ENCODE measurements around the gene CEMIP.

CEMIP gene

DNA sequence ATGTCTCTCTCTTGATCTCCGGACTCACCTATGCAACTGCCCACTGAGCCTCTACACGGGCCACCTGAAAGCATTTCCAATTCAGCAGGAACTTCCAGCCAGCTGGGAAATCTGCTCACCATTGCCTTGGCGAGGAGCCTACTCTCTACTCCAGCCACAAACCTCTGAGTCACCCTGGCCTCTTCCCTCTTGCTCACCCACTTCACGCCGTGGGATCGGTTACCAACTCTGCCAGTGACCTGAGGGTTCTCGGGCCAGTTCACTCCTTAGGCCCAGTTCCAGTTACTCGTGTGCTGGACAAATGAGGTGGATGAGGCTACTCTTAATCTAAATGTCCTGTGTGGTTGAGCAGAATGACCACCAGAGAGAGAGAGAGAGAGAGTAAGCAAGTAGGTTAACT is 70.1 kb downstream of the CEMIP start:
- DNase-seq (ENCODE audit: low read depth in 3 of 3, low spot score in 1 of 3), result no peak

DNA sequence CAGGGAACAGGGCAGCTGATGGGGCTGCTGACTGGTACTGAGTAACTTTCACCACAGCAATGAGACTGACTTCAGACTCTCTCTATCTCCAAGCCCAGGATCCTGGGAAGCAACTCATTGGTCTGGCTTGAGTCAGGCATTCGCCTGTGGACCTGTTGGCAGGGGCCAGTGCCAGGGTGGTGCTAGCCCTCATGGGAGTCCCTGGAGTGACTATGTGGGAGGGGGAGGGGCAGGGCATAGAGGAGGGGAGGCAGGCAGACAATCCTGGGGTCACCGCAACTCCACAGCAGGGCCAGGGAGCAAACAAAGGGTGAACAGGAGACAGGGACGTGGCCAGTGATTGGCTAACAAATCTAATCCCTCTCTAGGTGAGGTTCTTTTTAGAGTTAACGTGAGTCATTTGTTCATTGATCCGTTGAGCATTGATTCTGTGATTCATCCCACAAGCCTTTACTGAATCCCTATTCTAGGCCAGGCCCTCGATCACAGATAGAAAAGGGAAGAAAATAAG is 71.8 kb downstream of the CEMIP start:
- no peak for DNase-seq (ENCODE audit: low read depth in 3 of 3, low spot score in 1 of 3)

DNA sequence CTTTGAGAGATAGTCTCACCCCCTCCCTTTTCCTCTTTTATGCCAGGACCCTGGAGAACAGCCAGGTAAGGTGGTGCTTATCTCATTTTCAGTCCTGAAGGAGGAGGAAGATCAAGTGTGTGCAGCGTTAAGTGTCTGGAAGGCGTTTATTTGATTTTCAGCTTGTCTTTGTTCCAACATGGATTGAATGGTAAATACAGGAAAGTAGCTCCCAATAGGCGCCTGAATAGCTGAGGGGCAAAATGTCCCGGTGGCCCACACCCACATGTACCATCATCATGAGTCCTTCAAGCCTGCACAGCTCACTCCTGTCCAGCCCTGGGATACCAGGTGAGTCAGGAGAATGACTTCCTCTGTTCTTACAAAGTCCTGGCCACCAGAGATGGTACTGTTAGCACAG is 73.5 kb downstream of the CEMIP start:
- no peak for DNase-seq (ENCODE audit: low read depth in 3 of 3, low spot score in 1 of 3)

DNA sequence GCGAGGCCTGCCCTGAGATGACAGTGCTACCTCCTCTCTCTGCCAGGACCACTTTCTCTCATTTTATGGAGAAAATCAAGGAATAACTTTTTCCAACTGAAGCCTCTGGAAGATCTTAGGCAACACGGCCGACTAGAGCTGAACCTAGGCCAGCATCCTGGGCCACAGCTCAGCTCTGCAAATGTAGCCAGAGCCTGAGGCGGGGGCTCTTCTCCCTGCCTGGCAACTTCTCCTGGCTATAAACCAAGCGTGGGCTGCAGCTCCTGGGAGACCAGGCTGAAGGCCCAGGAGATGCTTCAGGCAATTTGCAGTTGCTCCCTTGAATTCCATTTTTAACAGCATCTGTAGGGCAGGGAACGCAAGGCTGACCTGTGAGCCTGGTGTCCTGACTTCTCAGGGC is 74.9 kb downstream of the CEMIP start:
- no peak for DNase-seq (ENCODE audit: low read depth in 3 of 3, low spot score in 1 of 3)

DNA sequence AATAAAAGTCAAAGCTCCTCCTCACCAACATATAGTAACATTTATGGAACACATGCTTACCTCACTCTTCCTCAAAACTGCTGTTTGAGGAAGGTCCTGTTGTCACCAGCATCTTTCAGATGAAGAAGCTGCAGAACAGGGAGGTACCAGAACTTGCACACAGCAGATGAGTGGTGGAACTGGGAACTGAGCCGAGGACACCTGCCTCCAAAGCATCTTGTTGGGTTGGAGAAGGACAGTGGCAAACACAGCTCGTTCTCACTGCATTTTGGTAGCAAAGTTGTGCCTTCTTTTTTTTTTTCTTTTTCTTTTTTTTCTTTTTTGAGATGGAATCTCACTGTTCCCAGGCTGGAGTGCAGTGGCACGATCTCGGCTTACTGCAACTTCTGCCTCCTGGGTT is 76.0 kb downstream of the CEMIP start:
- DNase-seq (ENCODE audit: low read depth in 3 of 3, low spot score in 1 of 3), result no peak

DNA sequence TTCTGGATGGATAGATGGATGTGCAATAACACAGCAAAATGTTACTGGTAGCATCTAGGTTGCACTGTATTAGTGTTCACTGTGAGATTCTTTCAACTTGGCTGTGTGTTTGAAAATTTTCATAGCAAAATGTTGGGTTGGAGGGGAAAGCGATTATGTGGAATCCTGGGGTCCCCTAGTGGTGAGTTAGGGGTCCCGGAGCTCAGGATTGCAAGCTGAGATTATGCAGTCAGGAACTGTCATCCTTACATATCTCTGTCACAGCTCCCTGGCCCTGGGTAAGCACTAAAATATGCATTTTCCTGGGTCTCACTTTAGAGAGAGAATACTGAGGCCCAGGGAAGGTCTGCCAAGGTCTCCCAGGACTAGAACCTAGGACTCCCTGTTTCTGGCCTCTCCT is 77.2 kb downstream of the CEMIP start:
- DNase-seq (ENCODE audit: low read depth in 3 of 3, low spot score in 1 of 3), result no peak

DNA sequence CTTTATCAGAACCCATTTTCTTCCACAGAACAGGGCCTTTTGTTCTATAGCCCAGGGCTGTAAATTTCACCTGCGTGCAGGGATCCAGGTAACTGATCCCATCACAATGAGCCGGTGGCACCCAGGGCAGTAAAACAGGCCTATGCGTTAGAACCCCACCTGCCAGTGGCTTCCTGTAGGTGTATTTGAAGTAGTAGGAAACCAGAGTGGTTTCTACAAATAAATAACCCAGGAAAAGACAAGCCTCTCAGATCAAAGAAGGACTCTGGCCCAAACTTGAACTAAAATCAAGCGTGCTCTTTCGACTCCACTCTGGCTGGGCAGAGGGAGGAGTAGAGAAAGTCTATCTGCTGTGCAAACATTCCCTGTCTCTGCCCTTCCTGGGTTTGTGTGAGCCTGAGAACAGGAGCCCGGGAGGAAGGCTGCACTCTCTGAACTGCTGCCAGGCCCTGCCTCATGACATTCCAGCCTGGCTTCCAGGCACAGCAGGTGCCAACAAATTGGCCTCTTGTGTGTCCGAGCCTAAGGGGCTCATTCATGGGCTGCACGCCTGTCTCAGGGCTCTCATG is 77.7 kb downstream of the CEMIP start:
- no peak for DNase-seq (ENCODE audit: low read depth in 3 of 3, low spot score in 1 of 3)

DNA sequence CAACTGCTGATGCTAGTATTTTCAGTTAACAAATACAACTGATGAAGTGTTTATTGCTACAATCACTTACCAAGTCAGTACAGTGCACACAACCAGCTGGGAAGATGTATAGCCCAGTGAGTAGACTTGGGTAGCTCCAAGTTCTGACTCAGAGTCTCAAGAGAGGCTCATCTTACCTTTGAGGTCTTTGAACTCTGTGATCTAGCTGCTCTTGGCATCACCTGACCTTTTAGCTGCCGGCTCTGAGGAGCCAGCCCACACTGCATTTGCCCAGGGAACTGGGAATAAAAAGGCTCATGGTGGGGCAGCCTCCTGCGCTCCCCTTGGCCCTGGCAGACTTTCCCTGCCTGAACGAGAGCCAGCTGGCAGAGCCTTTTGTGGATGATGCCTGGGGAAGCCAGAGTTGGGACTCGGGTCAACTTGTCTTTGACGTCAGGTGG is 82.6 kb downstream of the CEMIP start:
- DNase-seq (ENCODE audit: low read depth in 3 of 3, low spot score in 1 of 3), result no peak

DNA sequence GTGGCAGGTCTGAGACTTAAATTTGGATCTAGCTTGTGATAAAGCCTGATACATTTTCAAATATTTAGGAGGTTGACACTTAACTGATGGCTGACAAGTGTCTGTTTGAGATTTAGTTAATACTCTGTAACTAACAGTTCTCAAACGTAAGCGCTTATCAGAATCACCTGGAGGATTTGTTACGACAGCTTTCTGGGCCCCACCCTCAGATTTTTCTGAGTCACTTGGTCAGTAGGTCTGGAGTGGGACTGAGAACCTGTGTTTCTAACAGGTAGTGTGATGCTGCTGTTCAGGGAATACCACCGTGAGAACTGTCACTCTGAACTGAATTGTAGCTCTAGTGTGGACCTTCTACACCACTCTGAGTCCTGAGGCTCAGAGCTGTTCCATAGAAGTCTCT is 85.5 kb downstream of the CEMIP start:
- no peak for DNase-seq (ENCODE audit: low read depth in 3 of 3, low spot score in 1 of 3)

DNA sequence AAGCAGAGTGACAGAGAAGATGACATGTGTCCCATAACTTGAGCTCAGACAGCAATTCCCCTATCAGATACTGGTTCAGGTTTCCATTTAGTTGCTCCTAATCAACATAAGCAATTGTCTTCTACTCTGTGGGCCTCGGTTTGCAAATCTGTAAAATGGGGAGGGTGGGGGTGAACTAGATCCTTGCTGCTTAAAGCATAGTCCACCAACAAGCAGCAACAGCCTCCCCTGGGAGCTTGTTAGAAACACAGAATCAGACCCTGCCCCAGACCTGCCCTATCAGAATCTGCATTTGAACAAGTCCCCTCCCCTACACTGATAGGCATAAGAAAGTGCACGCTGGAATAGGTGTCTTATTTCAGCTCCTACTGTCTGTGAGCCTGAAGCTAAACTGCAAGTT is 87.8 kb downstream of the CEMIP start:
- DNase-seq (ENCODE audit: low read depth in 3 of 3, low spot score in 1 of 3), result no peak

DNA sequence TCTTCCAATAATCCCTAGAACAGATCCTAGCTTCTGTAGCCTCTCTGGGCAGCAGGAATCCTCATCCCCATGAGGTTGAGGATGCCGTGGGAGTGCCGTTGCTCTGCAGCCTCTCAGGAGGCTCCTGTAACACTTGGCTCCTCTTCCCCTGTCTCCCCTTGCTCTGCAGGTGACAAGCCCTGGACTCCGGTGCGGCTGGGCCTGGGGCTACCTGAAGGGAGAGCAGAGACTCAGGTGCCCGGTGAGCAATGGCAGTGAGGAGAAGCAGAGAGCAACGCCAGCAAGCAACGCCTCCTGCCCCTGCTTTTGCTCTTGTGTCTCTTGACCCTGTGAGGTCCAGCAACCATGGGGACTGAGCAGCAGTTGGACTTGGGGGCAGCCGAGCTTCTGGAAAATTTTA is 91.2 kb downstream of the CEMIP start:
- no peak for DNase-seq (ENCODE audit: low read depth in 3 of 3, low spot score in 1 of 3)

DNA sequence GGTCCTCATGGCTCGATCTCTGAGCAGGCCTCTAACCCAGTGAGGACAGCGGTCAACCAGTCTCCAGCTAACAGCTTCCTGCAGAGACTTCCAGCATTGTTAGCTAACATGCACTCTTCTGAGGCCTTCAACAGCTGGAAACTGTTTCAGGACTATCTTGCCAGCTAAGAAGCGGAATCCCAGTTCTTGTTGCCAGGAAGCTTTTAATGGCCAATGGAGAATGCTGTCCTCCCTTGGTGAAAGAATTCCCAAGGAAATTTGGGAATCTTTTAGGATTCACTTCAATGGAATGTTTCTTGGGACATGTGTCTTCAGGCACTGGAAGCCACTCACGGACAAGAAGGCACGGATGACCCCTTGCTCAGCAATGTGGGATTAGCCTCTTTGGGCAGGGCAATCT is 91.7 kb downstream of the CEMIP start:
- no peak for DNase-seq (ENCODE audit: low read depth in 3 of 3, low spot score in 1 of 3)

DNA sequence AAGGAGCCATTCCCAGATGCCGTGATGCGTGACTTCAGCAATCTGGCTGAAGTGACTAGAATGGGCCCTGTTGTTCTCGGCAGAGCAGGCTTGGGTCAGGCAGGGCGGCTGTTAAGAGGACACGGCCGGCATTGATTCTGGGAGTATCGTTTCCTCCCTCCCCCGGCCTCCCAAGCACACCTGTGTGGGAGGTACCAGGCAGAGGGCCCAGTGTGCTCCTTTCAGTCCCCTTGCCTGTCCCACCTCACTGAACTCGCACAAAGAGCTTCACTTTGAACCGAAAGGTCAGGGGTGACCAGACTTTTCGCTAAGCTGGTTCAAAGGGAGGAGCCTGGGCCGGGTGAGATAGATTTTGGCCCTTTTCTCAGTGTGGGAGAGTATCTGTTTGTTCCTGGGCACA is 92.7 kb downstream of the CEMIP start:
- DNase-seq (ENCODE audit: low read depth in 3 of 3, low spot score in 1 of 3), result no peak

DNA sequence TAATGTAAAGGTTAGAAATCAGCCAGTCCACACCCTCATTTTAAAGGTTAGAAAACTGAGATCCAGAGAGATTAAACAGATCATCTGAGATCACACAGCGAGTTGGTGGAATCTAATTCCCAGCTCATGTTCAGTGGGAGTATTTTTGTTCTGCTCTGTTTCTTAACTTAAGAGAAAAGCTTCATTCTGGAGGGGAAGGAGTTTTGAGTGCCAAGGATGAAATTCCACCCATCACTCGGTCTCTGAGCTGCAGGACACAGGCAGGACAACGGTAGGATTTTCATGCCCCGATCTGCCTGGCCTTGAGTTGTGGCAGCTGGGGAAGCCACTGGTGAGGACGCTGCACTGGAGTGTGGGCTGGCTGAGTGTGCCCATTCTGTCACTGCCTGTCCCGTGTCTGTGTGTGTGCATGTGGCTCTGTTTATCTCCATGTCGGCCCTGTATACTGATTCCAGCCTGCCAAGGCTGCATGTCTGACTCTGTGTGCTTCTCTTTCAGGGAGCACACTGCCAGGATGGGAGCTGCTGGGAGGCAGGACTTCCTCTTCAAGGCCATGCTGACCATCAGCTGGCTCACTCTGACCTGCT is 94.3 kb downstream of the CEMIP start:
- no peak for DNase-seq (ENCODE audit: low read depth in 3 of 3, low spot score in 1 of 3)

DNA sequence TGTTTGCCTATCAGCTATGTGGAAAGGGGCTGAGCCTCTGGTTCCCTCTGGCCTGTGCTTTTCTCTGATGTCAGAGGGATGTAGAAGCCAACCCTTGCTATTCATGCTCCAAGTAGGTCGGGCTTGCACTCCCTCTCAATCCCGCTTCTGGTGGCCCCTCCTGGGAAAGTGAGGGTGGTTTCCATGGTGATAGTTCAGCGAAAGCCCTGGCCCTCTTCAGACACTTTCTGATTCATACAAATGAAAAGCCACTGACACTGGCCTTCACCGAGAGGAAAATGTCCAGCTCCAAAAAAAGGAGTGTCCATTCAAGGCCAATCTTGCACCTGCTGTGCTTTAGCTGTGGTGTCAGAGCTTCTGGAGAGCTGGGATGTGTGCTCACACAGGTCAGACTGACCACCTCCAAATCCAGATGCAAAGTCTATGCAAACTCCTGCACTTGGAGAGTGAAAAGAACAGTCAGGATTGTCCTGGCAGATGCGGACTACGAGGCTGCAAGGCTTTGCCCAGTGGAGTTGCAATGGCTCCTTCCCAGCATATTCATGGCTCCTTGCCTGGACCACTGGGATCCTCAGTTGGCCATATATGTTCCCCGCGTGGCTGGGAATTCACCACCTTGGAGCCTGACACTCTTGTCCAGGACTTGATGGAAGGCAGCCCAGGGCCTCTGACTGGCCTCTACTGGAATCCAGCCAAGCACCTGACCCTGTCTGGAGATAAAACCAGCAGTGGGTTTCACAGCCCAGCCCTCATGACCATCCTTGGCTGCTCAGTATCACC is 96.6 kb downstream of the CEMIP start:
- no peak for DNase-seq (ENCODE audit: low read depth in 3 of 3, low spot score in 1 of 3)

DNA sequence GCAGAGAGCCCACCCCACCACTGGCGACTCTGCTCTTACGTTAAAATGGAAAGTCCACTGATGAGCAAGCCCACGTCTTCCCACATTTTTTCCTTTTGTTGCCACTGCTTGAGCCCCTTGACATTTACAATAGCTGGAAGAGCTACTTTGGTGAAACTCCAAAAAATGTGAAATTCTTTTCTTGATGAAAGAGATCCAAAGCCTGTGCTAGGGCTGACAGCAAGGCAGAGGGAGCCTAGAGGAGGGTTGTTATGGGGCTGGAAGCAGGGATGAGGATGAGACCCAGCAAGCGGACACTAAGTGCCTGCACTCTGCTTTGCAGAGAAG is 97.1 kb downstream of the CEMIP start:
- DNase-seq (ENCODE audit: low read depth in 3 of 3, low spot score in 1 of 3), result no peak

DNA sequence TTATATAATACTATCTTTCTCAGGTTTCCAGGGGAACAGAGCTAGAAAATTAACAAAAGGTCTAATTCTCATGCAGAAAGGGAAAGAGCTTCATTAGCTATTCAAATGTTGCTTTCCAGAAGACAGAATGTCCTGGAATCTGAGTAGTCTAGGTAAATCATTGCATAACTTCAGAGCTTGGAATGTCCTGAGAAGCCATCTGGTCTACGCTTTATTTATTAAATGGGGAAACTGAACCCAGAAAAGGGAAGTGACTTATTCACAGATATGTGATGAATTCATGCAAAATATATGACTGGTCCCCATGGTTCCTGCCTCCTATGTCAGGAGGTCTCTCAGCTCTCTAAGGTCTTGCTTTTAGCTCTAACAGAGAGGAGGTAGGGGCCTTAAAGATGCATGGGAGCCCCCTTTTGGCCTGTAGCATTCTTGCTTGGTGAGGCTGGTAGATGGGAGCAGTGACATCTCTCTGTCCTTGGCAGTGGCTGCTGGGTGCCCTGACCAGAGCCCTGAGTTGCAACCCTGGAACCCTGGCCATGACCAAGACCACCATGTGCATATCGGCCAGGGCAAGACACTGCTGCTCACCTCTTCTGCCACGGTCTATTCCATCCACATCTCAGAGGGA is 99.2 kb downstream of the CEMIP start:
- DNase-seq (ENCODE audit: low read depth in 3 of 3, low spot score in 1 of 3), result no peak

DNA sequence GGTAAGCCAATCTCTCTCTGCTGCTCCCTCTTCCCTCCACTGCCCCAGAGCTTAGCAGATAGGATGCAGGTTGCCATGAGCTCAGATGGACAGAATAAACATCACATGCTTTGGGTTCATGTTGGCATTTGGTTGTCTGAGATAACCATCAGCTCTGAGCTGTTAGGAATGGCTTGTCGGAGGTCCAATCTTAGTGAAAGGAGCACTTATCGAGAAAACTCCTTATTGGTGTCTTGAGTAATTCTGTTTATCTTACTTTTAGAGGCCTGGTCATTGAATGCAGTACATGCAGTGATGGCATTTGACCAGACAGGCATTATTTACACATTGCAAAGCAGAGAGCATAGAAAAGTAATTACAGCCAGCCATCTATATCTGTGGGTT is 99.7 kb downstream of the CEMIP start:
- DNase-seq (ENCODE audit: low read depth in 3 of 3, low spot score in 1 of 3), result no peak

DNA sequence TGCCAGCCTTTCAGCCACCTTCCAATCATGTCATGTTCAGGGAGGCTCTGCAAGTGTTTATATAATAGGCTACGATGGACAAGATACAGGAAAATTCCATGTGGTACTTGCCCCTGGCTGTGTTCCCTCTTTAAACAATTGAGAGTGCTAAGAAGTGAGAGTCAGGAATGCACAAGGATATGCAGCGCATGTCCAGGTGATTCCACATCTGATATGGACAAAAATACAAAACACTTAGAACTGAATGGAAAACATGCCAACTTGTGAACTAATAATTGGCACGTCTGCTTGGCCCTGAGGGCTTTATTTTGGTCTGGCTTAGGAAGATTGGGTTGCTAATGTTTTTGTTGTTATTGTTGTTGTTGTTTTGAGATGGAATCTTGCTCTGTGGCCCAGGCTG is 100.9 kb downstream of the CEMIP start:
- no peak for DNase-seq (ENCODE audit: low read depth in 3 of 3, low spot score in 1 of 3)

DNA sequence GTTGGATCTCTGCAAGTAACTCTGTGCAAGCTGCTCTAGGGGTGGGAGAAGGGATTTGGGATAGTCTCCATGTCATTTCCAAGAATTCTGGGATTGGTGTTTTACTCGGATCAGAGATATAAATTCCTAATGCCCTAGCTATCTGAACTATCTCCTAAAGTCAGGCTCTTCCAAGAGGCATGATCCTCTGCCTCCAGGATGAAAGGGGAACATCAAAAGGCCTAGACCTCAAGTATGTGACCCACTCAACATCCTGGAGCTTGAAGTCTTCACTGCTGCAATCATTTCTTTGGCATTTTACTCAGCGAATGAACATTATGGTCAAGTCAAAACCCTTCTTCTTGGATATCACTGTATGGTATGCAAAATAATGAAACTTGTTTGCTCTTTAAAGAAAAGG is 104.5 kb downstream of the CEMIP start:
- no peak for DNase-seq (ENCODE audit: low read depth in 3 of 3, low spot score in 1 of 3)

DNA sequence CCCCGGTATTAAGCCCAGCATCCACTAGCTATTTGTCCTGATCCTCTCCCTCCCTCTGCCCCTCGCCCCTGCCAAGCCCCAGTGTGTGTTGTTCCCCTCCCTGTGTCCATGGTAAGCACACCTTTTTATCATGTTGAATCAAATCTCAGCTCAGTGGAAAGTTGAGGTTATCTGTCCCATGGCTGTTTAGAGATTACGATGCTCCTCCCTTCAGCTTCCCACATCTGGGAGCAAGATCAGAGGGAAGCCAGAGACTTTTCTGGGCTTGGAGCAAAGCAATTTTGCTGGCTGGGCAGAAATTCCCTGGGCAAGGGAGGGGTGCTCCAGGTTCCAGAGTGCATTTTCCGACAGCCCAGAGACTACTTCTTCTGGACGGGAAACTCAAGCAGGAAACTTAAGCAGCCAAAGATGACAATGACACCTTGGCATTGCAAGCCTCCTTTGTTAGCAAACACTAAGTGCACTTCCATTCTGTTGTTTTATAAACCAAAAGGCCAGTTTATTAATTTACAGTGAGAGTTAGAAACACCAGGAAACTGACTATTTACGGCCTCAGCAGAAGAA is 105.9 kb downstream of the CEMIP start:
- DNase-seq (ENCODE audit: low read depth in 3 of 3, low spot score in 1 of 3), result no peak

DNA sequence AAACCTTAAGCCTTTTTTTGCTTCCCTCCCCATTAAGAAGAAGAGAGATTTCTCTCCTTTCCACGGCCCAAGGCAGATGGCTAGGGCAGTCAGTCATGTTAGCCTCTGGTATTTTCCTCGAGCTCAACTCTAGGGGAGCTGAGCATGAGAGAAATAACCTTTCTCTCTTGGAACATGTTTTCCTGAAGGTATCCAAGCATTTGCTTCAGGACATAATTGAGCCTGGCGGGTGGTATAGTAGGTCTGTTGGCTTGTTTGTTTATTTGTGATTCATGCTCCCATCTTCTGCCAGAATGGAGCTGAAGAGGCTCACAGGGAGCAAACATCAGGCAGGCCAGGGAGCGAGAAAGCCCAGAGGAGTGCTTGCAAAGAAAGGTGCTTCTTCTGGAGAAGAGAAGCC is 108.0 kb downstream of the CEMIP start:
- DNase-seq (ENCODE audit: low read depth in 3 of 3, low spot score in 1 of 3), result no peak
